Activated CD8-positive, alpha-beta T cell treated with anti-CD3 and anti-CD28 coated beads for 36 hours (primary cell): ENCODE data around the gene SGPP1. TPM values are rescaled to one million over a fixed set of nuclear protein-coding genes. Genes with fewer than 3 reads are reported as not detected.

Source experiments
- ATAC-seq: fragments of 200-7000 bp; cut with Tn5 transposase; one replicate; pipeline ENCODE4 v1.10.0; 2021; ENCODE audit warnings: mild to moderate bottlenecking, moderate library complexity
- CTCF ChIA-PET: fragments of 350-600 bp; sonication (Branson Sonifier 250); formaldehyde crosslinking; loops from one replicate; lab custom pipeline; 2021; ENCODE audit warnings: antibody characterized with exemption; lab: Charles Lee
- POLR2A ChIA-PET: fragments of 350-600 bp; sonication (Branson Sonifier 250); formaldehyde crosslinking; loops from one replicate; lab custom pipeline; 2021; ENCODE audit warnings: antibody characterized with exemption; lab: Charles Lee
- DNase-seq: peaks from one replicate; pipeline ENCODE4 v3.0.0-alpha.2; 2020
- H3K27ac Mint-ChIP-seq: one replicate; pipeline ENCODE4 v1.8.0; 2021; ENCODE audit warnings: mild to moderate bottlenecking, mixed read lengths
- H3K27me3 Mint-ChIP-seq: one replicate; pipeline ENCODE4 v1.8.0; 2021; ENCODE audit warnings: mixed read lengths
- H3K36me3 Mint-ChIP-seq: one replicate; pipeline ENCODE4 v1.8.0; 2021; ENCODE audit warnings: low read depth, mixed read lengths
- H3K4me1 Mint-ChIP-seq: one replicate; pipeline ENCODE4 v1.8.0; 2021; ENCODE audit warnings: low read depth, mixed read lengths
- H3K4me3 Mint-ChIP-seq: one replicate; pipeline ENCODE4 v1.8.0; 2021; ENCODE audit warnings: mild to moderate bottlenecking, moderate library complexity, mixed read lengths
- H3K9me3 Mint-ChIP-seq: one replicate; pipeline ENCODE4 v1.8.0; 2021; ENCODE audit warnings: mixed read lengths
- CTCF ChIP-seq: fragments of 200-600 bp; IDR thresholded peaks from one replicate; pipeline ENCODE4 v1.8.0; 2022; ENCODE audit warnings: antibody characterized with exemption, mild to moderate bottlenecking
- intact Hi-C: fragments of 100-400 bp; cut with micrococcal nuclease; formaldehyde crosslinking; loops from one replicate; pipeline ENCODE4 v1.10.0; 2022
- total RNA-seq, 2 experiments: library from RNA; stranded (reverse); gene quantifications; one replicate each; pipeline ENCODE4 v1.2.3, GENCODE V29; 2021

SGPP1 gene
- total RNA-seq, 2 experiments from 2014 or later = 10.5 to 10.9 TPM

GRCh38 chr14:63673886-63674497 lies 53.9 kb downstream of the SGPP1 start:
- ATAC-seq = no peak
- no peaks in the 10 kb centered on the region for H3K36me3 Mint-ChIP-seq

GRCh38 chr14:63673255-63673654 lies 54.6 kb downstream of the SGPP1 start:
- Mint-ChIP-seq H3K36me3 (no peaks in the 10 kb centered on the region), H3K9me3 (no peaks in the 10 kb centered on the region), H3K4me3 (no peak overlapping the region), H3K27ac (no peak overlapping the region), H3K27me3 (no peaks in the 10 kb centered on the region), H3K4me1 (no peaks in the 10 kb centered on the region)
- no peak for DNase-seq
- ChIA-PET CTCF (no interaction called here), POLR2A (interaction anchor here (0.6 kb wide), 1 partner anchor 1197 kb away, joined by 3 read pairs; no protein-coding TSS in a partner anchor)
- no peak for ATAC-seq
- no peak for TF ChIP-seq CTCF
- intact Hi-C loops = no loop called here

More at GRCh38 chr14:63673886-63674497, 53.9 kb downstream of the SGPP1 start:
- DNase-seq = no peak
- ChIA-PET POLR2A (no interaction called here), CTCF (no interaction called here)
- Mint-ChIP-seq H3K9me3 (no peaks in the 10 kb centered on the region), H3K4me1 (no peaks in the 10 kb centered on the region), H3K27ac (no peak overlapping the region), H3K27me3 (no peaks in the 10 kb centered on the region), H3K4me3 (no peak overlapping the region)
- no peak for TF ChIP-seq CTCF
- intact Hi-C loops = no loop called here

- POLR2A ChIA-PET = interaction anchor here (0.6 to 0.7 kb wide), 2 partner anchors 67 to 1198 kb away, joined by 3 read pairs; no protein-coding TSS in a partner anchor
- TF ChIP-seq CTCF = no peak
- Mint-ChIP-seq H3K36me3 (no peaks in the 10 kb centered on the region), H3K27me3 (no peaks in the 10 kb centered on the region), H3K4me1 (no peaks in the 10 kb centered on the region), H3K27ac (no peak overlapping the region), H3K9me3 (no peaks in the 10 kb centered on the region), H3K4me3 (no peak overlapping the region)
- no peak for ATAC-seq
- intact Hi-C loops = no loop called here
- CTCF ChIA-PET = no interaction called here
- DNase-seq = no peak
Observed at GRCh38 chr14:63672417-63673180, 55.3 kb downstream of the SGPP1 start.

- DNase-seq = no peak
Observed at GRCh38 chr14:63671987-63672386, 55.9 kb downstream of the SGPP1 start.

More at GRCh38 chr14:63671987-63672386, 55.9 kb downstream of the SGPP1 start:
- Mint-ChIP-seq H3K9me3 (no peaks in the 10 kb centered on the region), H3K4me1 (no peaks in the 10 kb centered on the region), H3K4me3 (no peak overlapping the region), H3K27me3 (no peaks in the 10 kb centered on the region), H3K36me3 (no peaks in the 10 kb centered on the region), H3K27ac (no peak overlapping the region)
- CTCF ChIA-PET = no interaction called here
- intact Hi-C loops = no loop called here
- TF ChIP-seq CTCF = no peak
- POLR2A ChIA-PET = interaction anchor here (0.7 kb wide), 1 partner anchor 66 kb away, joined by 3 read pairs; no protein-coding TSS in a partner anchor
- no peak for ATAC-seq
